GM18505 (cell line): Measurements from ENCODE around the gene NFIX.

Source experiments
- ATAC-seq: cut with Tn5 transposase; IDR thresholded peaks from one replicate; pipeline ENCODE4 v1.9.1; 2021; ENCODE audit not compliant: unreplicated experiment
- POLR2A ChIP-seq: IDR thresholded peaks from 4 replicates; pipeline ENCODE4 v1.6.1; 2011; ENCODE audit warnings: borderline replicate concordance; ENCODE audit not compliant: insufficient read depth, insufficient read length; ENCODE audit errors: extremely low read depth

NFIX gene

DNA sequence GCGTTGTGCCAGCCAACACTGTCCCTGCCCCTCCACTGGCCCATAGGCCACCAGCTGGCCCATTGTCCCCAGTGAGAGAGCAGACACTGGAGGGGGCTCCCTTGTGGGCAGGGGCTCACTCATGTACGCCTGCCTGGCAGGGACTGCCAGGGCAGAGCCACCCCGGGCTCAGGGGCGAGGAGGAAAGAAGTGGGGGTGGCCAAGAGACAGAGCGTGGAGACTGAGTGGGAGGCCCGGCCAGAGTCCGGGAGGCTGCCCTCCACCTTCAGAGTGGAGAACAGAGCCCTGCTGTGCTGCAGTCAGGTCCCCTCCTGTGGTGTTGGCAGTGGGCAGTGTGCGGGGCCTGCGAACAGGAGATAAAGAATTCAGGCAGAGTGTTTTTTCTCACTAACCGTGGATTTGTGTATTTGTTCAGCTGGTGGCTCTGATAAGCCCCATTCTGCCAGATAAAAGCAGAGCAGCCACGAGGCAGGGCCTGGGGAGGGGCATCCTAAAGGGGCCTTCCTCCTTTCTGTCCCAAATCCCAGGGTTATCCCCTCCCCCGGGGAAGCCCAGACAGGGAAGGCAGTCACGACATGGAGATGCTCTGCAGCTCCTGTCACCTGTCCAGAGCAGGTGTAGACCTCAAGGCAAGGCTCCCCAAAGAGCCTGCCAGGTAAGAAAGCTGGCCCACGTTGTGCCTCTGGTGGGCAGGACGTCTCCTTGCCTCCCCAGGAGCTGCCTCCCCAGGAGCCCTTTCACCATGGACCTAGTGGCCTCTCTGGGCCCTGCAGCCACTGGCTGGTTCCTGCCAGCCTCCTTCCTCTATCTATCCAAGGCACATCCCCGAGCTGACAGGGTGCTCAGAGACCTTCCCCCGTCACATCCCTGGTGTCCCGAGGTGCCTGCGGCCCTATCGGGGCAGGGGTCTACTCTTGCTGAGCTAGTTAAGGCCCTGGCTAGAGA lies 74.4 kb downstream of the NFIX start:
- ATAC-seq = no peak
- TF ChIP-seq POLR2A = no peak

DNA sequence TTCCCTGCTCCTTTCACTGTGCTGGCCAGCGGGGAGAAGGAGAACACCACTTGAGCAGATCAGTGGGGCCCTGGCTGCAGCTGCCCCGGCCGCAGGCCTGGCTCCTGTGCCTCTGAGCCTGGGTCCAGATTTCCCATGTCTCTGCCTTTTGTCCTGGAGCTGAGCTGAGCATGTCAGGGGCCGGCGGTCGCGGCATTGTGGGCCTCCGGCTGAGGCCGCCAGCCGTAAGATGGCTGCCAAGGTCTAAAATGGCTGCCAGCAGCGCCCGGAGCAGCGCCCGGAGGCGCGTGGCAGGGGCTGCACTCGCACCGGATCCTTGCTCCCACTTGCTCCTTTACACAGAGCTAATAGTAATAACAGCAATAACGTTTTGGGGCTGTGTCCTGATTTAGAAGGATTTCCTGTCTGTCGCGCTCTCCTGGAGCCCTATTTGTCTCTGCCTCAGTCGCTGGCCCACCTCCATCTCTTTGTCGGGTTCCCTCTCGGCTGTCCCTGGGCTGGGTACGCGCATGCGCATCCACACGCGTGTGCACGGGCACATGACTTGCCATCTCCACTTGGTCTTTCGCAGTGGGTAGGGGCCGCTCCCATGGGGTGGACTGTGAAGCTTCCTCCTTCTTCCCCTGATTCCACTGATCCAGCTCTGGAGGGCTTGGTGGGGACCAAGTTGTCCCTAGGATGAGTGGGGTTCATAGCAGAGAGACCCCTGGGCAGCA lies 75.3 kb downstream of the NFIX start:
- ATAC-seq = no peak
- TF ChIP-seq POLR2A = no peak

DNA sequence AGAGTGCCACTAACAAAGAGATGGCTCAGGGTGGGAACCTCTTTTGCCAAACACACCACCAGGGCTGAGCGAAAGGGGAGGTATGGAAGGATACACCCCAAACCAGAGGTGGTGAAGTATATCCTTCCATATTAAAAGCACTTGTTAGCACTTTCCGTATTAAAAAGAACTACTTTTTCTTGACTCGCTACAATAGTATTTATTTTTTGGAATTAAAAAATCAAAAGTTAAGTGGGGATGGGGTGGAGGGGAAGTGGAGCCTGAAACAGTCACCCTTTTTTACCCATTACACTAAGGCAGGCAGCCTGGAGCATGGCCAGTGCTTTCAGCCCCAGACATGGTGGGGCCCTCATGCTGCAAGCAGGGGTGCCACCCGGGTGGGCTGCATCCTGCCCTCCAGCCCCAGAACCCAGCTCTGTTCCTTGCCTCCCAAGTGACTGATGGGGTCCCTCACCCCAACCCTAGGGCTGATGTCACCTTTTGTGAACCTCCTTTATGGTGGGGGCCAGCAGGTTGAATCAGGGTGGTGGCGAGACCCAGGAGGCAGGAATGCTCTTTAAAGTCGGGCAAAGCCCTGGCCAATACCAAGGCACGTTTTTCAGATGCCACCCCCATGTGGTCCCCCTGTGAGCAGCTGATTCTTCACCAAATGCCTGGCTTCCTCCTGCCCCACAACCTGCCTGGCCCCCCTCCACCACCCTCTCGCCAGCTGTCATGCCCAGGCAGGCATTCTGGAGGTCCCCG lies 76.3 kb downstream of the NFIX start:
- TF ChIP-seq POLR2A = no peak
- ATAC-seq = no peak

DNA sequence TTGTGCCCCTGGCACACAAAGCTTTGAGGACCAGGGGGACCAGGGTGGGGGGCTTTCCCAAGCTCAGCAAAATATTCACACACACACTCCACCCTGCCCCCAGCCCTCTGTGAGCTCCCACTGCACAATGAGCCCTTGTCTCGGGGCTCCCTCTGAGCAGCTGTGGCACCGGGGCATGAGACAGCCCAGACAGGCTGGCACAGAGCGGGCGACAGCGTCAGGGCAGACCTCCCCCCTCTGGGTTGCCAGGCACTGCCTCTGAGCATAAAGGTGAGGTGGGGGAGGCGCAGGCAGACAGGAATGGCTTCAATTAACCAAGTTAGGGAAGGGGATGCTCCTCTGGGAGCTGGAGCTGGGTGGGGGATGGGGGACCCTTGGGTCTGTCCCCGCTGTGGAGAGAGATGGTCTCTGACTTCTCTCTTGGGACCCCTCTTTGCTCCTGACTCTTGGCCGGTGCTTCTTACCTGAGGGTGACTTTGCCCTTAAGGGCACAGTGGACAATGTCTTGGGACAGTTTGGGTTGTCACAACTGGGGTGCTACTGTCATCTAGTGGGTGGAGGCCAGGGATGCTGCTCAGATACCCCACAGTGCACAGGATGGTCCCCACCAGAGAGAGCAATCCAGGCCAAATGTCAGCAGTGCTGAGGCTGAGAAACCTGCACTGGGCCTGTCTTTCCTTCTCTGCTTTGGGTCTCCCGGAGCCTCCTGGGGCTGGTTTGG lies 77.1 kb downstream of the NFIX start:
- ATAC-seq = no peak
- TF ChIP-seq POLR2A = no peak

DNA sequence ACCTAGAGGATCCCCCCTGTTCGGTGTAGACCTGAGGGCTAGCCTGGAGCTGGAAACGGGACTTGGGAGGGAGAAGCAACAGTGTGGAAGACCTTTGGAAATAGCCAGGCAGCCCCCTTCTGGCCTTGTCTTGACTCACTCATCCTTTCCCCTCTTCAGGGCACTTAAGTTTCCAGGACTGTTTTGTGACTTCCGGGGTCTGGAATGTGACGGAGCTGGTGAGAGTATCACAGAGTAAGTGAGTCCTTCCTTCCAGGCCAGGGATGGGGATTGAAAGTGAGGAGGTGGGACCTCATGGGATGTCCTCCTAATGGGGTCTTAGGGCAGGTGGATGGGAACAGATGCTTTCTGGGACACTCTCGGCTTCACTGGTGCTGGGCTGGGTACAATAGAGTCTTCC lies 78.0 kb downstream of the NFIX start:
- TF ChIP-seq POLR2A = no peak
- ATAC-seq = no peak

DNA sequence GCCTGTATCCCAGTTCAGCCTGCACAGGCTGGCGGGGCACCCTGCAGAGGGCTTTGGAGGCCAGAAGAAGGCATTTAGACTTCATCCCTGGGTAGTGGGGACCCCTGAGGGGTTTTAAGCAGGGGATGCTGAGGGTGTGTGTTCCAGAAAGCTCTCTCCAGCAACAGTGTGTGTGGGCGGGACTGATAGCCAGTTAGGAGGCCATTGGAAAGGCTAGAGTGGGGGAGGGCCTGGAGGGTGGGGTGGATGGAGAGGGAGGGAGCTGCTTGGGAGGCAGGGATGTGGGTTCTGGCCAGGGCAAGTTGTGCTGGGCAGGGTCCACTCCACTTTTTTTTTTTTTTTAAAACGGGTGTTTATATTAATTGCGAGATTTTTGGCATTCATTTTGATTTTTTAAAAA lies 79.1 kb downstream of the NFIX start:
- TF ChIP-seq POLR2A = no peak
- no peak for ATAC-seq

DNA sequence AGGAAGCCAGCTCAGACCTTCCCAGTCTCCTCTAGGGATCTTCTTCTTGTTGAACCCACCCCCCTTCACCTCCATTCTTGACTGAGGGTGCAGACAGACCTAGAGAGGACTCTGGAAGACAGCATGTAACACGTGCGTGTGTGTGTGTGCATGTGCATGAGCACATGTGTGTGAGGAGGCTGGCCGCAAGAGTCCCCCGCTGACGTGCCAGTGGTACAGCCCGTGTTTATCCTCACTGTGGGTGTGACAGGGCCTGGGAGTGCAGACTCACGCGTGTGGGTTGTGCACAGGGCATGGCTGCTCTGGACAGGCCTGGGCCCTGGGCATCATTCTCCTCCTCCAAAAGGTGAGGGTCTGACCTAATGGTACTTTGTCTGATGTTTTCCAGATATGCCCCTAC lies 81.0 kb downstream of the NFIX start:
- TF ChIP-seq POLR2A = no peak
- no peak for ATAC-seq

DNA sequence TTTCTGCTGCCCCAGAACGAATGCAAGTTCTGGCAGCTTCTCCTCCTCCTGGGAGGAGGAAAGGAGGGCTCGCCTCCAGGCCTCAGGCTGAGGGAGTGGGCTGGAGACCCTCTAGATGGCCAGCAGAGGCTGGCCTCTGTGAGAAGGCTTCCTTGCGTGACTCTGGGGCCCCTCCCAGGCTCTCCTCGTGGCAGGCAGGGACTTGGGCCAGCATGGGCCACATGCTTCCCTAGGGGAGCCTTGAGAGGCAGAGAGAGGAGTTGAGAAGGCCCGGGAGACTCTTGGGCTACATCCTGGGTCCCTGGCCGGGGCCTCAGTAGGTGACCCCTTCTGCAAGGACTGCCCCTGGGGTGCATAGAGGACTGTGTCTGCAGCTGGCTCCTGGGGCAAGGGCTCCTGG lies 81.5 kb downstream of the NFIX start:
- ATAC-seq = no peak
- no peak for TF ChIP-seq POLR2A

DNA sequence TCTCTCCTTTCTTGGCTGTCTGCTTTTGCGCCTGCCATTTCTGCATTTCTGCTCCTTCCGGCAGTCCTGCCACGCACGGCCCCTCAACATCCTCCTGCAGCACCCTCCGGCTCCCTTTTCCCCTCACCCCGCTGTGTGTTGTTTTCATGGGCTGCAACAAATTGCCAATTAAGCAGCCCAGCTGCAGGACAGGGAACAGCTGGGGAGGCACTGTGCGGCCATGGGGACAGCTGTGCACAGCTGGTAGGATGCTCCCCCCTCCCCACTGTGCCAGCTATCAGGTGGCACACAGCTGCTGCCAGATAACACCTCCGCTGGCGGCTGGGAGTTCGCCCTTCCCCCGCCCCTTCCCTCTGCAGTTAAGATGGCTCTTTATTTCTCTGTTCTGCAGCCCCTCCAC lies 82.0 kb downstream of the NFIX start:
- ATAC-seq = no peak
- TF ChIP-seq POLR2A = no peak

DNA sequence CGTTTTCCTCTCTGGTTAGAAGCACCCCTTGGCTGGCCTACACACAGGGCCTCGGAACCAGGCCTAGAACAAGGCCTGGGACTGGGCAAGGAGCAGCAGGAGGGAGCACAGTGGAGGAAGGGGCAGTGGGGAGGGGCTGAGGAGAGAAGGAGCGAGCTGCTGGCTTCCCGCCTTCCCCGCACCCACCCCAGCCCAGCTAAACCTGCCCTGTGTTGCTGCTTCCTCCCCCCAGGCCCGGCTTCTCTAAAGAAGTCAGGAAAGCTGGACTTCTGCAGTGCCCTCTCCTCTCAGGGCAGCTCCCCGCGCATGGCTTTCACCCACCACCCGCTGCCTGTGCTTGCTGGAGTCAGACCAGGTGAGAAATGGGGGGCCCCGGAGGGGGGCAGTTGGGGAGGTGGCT lies 83.1 kb downstream of the NFIX start:
- TF ChIP-seq POLR2A = no peak
- ATAC-seq = no peak

DNA sequence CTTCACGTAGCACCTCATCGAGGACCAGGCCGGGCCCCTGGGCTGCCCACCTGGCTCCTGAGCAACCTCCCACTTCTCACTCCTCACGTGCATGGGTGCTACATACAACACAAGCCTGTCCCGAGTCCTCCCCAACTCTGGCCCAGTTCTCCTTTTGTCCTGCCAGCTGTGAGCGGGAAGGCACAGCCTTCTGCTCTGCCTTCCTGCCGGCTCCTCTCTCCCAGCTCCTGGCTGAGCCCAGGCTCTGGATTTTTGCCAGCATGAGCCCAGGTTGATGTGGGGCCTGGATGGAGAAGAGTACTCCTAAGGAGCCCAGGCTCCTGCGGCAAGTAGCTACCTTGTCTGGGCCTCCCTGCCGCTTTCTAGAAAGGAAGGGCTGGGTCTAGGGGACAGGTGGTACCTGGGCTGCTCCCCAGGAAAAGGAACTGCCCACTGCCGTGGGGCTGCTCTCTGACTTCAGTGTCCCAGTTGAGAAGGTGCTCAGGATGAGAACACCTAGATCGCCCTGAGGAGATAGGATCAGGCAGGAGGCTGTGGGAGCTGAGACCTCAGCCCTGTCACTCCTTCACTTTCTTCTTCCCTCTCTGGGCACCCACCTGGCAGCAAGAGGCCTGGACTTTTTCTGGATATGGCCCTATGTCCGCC lies 83.7 kb downstream of the NFIX start:
- TF ChIP-seq POLR2A = no peak
- ATAC-seq = no peak

DNA sequence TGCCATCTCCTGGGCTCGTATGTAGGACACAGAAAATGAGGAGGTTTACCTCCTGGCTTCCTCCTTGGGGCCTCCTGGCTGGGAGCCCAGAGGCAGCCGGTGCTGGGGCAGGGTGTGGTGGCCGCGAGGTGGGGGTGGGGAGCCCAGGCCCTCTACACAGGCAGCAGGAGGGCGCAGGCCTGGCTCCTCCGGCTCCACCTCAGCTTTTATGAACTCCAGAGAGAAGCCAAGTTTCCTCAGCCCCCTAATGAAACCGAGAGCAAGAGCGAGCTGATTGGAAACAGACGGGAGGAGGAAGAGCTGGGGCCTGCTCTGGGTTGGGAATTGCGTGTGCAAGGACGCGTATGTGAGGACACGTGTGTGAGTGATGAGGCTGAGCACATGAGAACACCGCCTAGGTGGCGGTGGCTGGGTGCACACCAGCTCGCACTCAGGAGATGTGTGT lies 84.3 kb downstream of the NFIX start:
- ATAC-seq = no peak
- no peak for TF ChIP-seq POLR2A
